PC-3 (cell line): ENCODE measurements around the gene DLG5.

ENCODE experiments used
- EZH2 ChIP-seq: fragments of 300-600 bp; sonication (generic); IDR thresholded peaks from one replicate; pipeline ENCODE4 v1.6.1; 2017; ENCODE audit warnings: antibody characterized with exemption, mild to moderate bottlenecking, low read length; ENCODE audit not compliant: unreplicated experiment
- EZH2phosphoT487 ChIP-seq: fragments of 300-600 bp; sonication (generic); IDR thresholded peaks from 2 replicates; pipeline ENCODE4 v1.6.1; 2018; ENCODE audit warnings: mild to moderate bottlenecking, antibody characterized with exemption, low read length, borderline replicate concordance
- TF ChIP-seq, protein P1 (sequence below): fragments of 300-600 bp; sonication (generic); conservative IDR thresholded peaks from 2 replicates; pipeline ENCODE4 v1.5.1; 2017; ENCODE audit warnings: antibody characterized with exemption, low read depth, mild to moderate bottlenecking, low read length

DNA sequence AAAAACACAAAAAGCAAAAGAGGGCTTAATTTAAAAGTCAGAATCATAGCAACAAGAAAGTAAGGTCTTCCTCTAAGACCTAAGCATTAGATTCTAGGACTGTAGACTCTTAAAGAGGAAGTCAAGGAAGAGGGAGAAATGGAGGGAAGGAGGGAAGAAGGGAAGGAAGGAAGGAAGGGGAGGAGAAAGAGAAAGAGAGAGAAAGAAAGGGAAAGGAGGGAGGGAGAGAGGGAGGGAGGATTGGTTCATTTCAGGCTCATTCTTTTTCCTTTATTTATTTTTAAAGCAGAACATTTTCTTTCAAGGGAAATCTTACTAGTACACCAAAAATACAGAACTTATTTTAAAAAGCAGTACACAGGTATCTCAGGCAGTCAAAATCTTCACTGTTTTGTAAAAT is 81.1 kb downstream of the DLG5 start:
- TF ChIP-seq EZH2 (no peak), EZH2phosphoT487 (no peak)
- TF ChIP-seq, protein P1, sequence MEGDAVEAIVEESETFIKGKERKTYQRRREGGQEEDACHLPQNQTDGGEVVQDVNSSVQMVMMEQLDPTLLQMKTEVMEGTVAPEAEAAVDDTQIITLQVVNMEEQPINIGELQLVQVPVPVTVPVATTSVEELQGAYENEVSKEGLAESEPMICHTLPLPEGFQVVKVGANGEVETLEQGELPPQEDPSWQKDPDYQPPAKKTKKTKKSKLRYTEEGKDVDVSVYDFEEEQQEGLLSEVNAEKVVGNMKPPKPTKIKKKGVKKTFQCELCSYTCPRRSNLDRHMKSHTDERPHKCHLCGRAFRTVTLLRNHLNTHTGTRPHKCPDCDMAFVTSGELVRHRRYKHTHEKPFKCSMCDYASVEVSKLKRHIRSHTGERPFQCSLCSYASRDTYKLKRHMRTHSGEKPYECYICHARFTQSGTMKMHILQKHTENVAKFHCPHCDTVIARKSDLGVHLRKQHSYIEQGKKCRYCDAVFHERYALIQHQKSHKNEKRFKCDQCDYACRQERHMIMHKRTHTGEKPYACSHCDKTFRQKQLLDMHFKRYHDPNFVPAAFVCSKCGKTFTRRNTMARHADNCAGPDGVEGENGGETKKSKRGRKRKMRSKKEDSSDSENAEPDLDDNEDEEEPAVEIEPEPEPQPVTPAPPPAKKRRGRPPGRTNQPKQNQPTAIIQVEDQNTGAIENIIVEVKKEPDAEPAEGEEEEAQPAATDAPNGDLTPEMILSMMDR: no peak
